Measurements from ENCODE around the gene QRFP. TPM values are rescaled to one million over a fixed set of nuclear protein-coding genes. Genes with fewer than 3 reads are reported as not detected.
A peak's percentile ranks its signal among the peaks of the same experiment; 100 is the strongest.

QRFP gene
- total RNA-seq, 1 experiment from 2014 or later = not detected

GRCh38 chr9:130847306-130848217, 49.0 kb downstream of the QRFP start:
- peak overlapping the region; percentile 57; the same call in 1 of the 2 replicates for H3K4me3 ChIP-seq (ENCODE audit: low read length)
- H3K9me3 ChIP-seq (ENCODE audit: low read length) = no peaks in the 10 kb centered on the region
- BruUV-seq (replicated peaks) = no TSS peak
- 0 out of 2 replicates have a peak overlapping the region, but pooled peaks have one; percentile 48 for H2AFZ ChIP-seq (ENCODE audit: low read length)
- TF ChIP-seq EZH2phosphoT487 (IDR thresholded peaks at IDR 0.05; ENCODE audit: borderline replicate concordance, low read length) = no peak
- no peak for TF ChIP-seq EZH2 (IDR thresholded peaks at IDR 0.05; ENCODE audit: low read length, unreplicated experiment)
- TF ChIP-seq, protein P1, sequence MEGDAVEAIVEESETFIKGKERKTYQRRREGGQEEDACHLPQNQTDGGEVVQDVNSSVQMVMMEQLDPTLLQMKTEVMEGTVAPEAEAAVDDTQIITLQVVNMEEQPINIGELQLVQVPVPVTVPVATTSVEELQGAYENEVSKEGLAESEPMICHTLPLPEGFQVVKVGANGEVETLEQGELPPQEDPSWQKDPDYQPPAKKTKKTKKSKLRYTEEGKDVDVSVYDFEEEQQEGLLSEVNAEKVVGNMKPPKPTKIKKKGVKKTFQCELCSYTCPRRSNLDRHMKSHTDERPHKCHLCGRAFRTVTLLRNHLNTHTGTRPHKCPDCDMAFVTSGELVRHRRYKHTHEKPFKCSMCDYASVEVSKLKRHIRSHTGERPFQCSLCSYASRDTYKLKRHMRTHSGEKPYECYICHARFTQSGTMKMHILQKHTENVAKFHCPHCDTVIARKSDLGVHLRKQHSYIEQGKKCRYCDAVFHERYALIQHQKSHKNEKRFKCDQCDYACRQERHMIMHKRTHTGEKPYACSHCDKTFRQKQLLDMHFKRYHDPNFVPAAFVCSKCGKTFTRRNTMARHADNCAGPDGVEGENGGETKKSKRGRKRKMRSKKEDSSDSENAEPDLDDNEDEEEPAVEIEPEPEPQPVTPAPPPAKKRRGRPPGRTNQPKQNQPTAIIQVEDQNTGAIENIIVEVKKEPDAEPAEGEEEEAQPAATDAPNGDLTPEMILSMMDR (conservative IDR thresholded peaks at IDR 0.05; ENCODE audit: low read depth, low read length) = 0 out of 2 replicates have a peak, but pooled peaks have one; percentile 24
- no peaks in the 10 kb centered on the region for H3K27me3 ChIP-seq (ENCODE audit: low read length)
- H3K36me3 ChIP-seq (ENCODE audit: low read depth, low read length) = no peaks in the 10 kb centered on the region
- peaks cover 81% of the 10 kb centered on the region for H3K79me2 ChIP-seq (ENCODE audit: low read length)
- peak overlapping the region; percentile 92 for H3K27ac ChIP-seq (ENCODE audit: low read length)
- ATAC-seq (peak; percentile 70), DNase-seq (peak; percentile 91)
- H3F3A ChIP-seq (ENCODE audit: low read length, unreplicated experiment) = peaks cover 8% of the 10 kb centered on the region
- peak overlapping the region; percentile 89 for H3K4me2 ChIP-seq (ENCODE audit: low read length)
- no peaks in the 10 kb centered on the region for H3K9me2 ChIP-seq (replicated peaks; ENCODE audit: low read length)
- ChIA-PET CTCF (no interaction called here), POLR2A (ENCODE audit: unreplicated experiment) (no interaction called here)
- H3K9ac ChIP-seq (ENCODE audit: low read length) = peak overlapping the region; percentile 60
- no peaks in the 10 kb centered on the region; the same call in 1 of the 2 replicates for H4K20me1 ChIP-seq (ENCODE audit: low read length)
- intact Hi-C loops (cut with micrococcal nuclease) = loop anchor here (5.0 kb wide), 1 partner anchor 140 kb away; no protein-coding TSS in a partner anchor
- peaks cover 39% of the 10 kb centered on the region for H3K4me1 ChIP-seq (ENCODE audit: insufficient read depth, low read length)

- Histone ChIP-seq H3K27ac (ENCODE audit: low read length) (peak overlapping the region; percentile 92), H3K9ac (ENCODE audit: low read length) (peak overlapping the region; percentile 60), H3K27me3 (ENCODE audit: low read length) (no peaks in the 10 kb centered on the region), H3F3A (ENCODE audit: low read length, unreplicated experiment) (peaks cover 8% of the 10 kb centered on the region), H3K4me1 (ENCODE audit: insufficient read depth, low read length) (peaks cover 39% of the 10 kb centered on the region), H3K4me3 (ENCODE audit: low read length) (peak overlapping the region; percentile 57), H3K36me3 (ENCODE audit: low read depth, low read length) (no peaks in the 10 kb centered on the region), H3K79me2 (ENCODE audit: low read length) (peaks cover 81% of the 10 kb centered on the region), H2AFZ (ENCODE audit: low read length) (no peak overlapping the region), H3K9me2 (replicated peaks; ENCODE audit: low read length) (no peaks in the 10 kb centered on the region), H3K9me3 (ENCODE audit: low read length) (no peaks in the 10 kb centered on the region), H3K4me2 (ENCODE audit: low read length) (peak overlapping the region; percentile 89), H4K20me1 (ENCODE audit: low read length) (no peaks in the 10 kb centered on the region; the same call in 1 of the 2 replicates)
- peak; percentile 71 for ATAC-seq
- BruUV-seq (replicated peaks) = no TSS peak
- DNase-seq = peak; percentile 67
- CTCF ChIA-PET = interaction anchor here (0.6 to 0.9 kb wide), 3 partner anchors 20 to 331 kb away, joined by 3 to 4 read pairs (median 3); no protein-coding TSS in a partner anchor
- POLR2A ChIA-PET (ENCODE audit: unreplicated experiment) = interaction anchor here (0.6 kb wide), 1 partner anchor 74 kb away, joined by 5 read pairs; no protein-coding TSS in a partner anchor
- TF ChIP-seq EZH2phosphoT487 (IDR thresholded peaks at IDR 0.05; ENCODE audit: borderline replicate concordance, low read length) (no peak), EZH2 (IDR thresholded peaks at IDR 0.05; ENCODE audit: low read length, unreplicated experiment) (no peak)
- TF ChIP-seq, protein P1 (conservative IDR thresholded peaks at IDR 0.05; ENCODE audit: low read depth, low read length) = no peak
- intact Hi-C loops (cut with micrococcal nuclease) = loop anchor here (1.0 to 5.0 kb wide), 2 partner anchors 75 to 139 kb away; no protein-coding TSS in a partner anchor
Measured at GRCh38 chr9:130846487-130847305, 49.9 kb downstream of the QRFP start.
